GM12891 (cell line): ENCODE data around the gene AP1M2.

ENCODE experiments used
- POLR2A ChIP-seq: IDR thresholded peaks from 2 replicates; pipeline ENCODE4 v1.6.1; 2011; ENCODE audit warnings: low read depth, low read length, control low read depth
- POLR2AphosphoS5 ChIP-seq: IDR thresholded peaks from 2 replicates; pipeline ENCODE4 v1.6.1; 2011; ENCODE audit warnings: low read depth, low read length, control low read depth
- TAF1 ChIP-seq: IDR thresholded peaks from 2 replicates; pipeline ENCODE4 v1.6.1; 2011; ENCODE audit warnings: low read depth, low read length, control low read depth

- no peak for TF ChIP-seq POLR2AphosphoS5
- no peak for TF ChIP-seq POLR2A
- TF ChIP-seq TAF1, result no peak
Observed at GRCh38 chr19:10562609-10563008, 24.5 kb downstream of the AP1M2 start.
